ENCODE measurements around the gene COL6A3. TPM values are rescaled to one million over a fixed set of nuclear protein-coding genes. Genes with fewer than 3 reads are reported as not detected.

Gene COL6A3
- 0.02 and 0.05 TPM in 2 replicates for total RNA-seq

GRCh38 chr2:237413777-237414661, at the start of gene COL6A3:
Gene COL6A3 (minus strand): TSS chr2:237414164. CDS start chr2:237396817, 17,347 bp downstream.
- intact Hi-C loops (cut with micrococcal nuclease) = no loop called here
- TF ChIP-seq CTCF (IDR thresholded peaks at IDR 0.05) = no peak
- no peaks in the 10 kb centered on the region for H3K4me1 Mint-ChIP-seq
- no peaks in the 10 kb centered on the region for H3K36me3 Mint-ChIP-seq (ENCODE audit: low read depth)
- H3K27me3 Mint-ChIP-seq = peaks cover 23% of the 10 kb centered on the region
- H3K27ac Mint-ChIP-seq = no peak within 1 kb of the TSS
- POLR2A ChIA-PET = no interaction called here
- ATAC-seq (ENCODE audit: low read depth) (no peak), DNase-seq (no peak)
- CTCF ChIA-PET = no interaction called here
- H3K4me3 Mint-ChIP-seq = no peak within 1 kb of the TSS
- H3K9me3 Mint-ChIP-seq = no peaks in the 10 kb centered on the region

- intact Hi-C loops (cut with micrococcal nuclease) = no loop called here
- peaks cover 11% of the 10 kb centered on the region for H3K4me1 Mint-ChIP-seq
- ATAC-seq (ENCODE audit: low read depth) = no peak
- ChIA-PET POLR2A (no interaction called here), CTCF (no interaction called here)
- DNase-seq = no peak
- no peak overlapping the region for H3K4me3 Mint-ChIP-seq
- no peak overlapping the region for H3K27ac Mint-ChIP-seq
- H3K36me3 Mint-ChIP-seq (ENCODE audit: low read depth) = no peaks in the 10 kb centered on the region
- no peak for TF ChIP-seq CTCF (IDR thresholded peaks at IDR 0.05)
- peaks cover 5% of the 10 kb centered on the region for H3K27me3 Mint-ChIP-seq
- no peaks in the 10 kb centered on the region for H3K9me3 Mint-ChIP-seq
Observed at GRCh38 chr2:237459741-237460174, 45.8 kb upstream of the COL6A3 start.

GRCh38 chr2:237459226-237459625, 45.3 kb upstream of the COL6A3 start:
- Mint-ChIP-seq H3K4me3 (no peak overlapping the region), H3K4me1 (peaks cover 11% of the 10 kb centered on the region), H3K27ac (no peak overlapping the region), H3K36me3 (ENCODE audit: low read depth) (no peaks in the 10 kb centered on the region), H3K27me3 (peaks cover 5% of the 10 kb centered on the region), H3K9me3 (no peaks in the 10 kb centered on the region)
- CTCF ChIA-PET = no interaction called here
- no peak for TF ChIP-seq CTCF (IDR thresholded peaks at IDR 0.05)
- ATAC-seq (ENCODE audit: low read depth) (no peak), DNase-seq (no peak)
- POLR2A ChIA-PET = no interaction called here
- intact Hi-C loops (cut with micrococcal nuclease) = no loop called here

GRCh38 chr2:237458519-237458918, 44.6 kb upstream of the COL6A3 start:
- ATAC-seq (ENCODE audit: low read depth) = no peak

More at GRCh38 chr2:237458519-237458918, 44.6 kb upstream of the COL6A3 start:
- no peak for DNase-seq
- Mint-ChIP-seq H3K36me3 (ENCODE audit: low read depth) (no peaks in the 10 kb centered on the region), H3K9me3 (no peaks in the 10 kb centered on the region), H3K27me3 (peaks cover 5% of the 10 kb centered on the region), H3K27ac (no peak overlapping the region), H3K4me1 (peaks cover 11% of the 10 kb centered on the region), H3K4me3 (no peak overlapping the region)
- POLR2A ChIA-PET = no interaction called here
- CTCF ChIA-PET = no interaction called here
- intact Hi-C loops (cut with micrococcal nuclease) = no loop called here
- no peak for TF ChIP-seq CTCF (IDR thresholded peaks at IDR 0.05)
